Measurements from ENCODE around the gene ETV2.

ETV2 gene

DNA sequence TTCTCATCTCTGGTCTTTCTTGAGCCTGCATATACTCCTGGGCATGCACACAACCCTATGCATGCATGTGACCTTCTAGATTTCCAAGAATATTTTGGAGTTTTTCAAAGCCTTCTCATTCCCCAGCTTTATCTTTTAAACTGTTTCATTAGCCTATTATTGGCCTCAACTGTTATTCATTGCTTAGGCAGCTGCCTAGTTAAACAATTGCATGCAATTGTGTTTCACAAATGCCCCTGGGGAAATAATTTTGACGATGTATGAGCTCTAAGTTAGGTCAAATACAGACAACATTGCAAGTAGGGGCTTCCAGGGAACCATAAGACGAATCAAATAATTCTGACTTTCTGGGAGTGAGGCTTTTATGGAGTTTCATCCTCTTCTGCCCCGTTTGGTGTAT lies 22.4 kb downstream of the ETV2 start:
- no peak for DNase-seq (ENCODE audit: low read depth)
- no peak for TF ChIP-seq CTCF (IDR thresholded peaks at IDR 0.05; ENCODE audit: low read depth, low read length, missing control alignments)
- H3K4me3 ChIP-seq (ENCODE audit: low read depth, low read length), result no peak overlapping the region

- no peak for DNase-seq (ENCODE audit: low read depth)
- no peak overlapping the region for H3K4me3 ChIP-seq (ENCODE audit: low read depth, low read length)
- no peak for TF ChIP-seq CTCF (IDR thresholded peaks at IDR 0.05; ENCODE audit: low read depth, low read length, missing control alignments)
These were observed 23.6 kb downstream of the ETV2 start for GRCh38 chr19:35665157-35665556.

DNA sequence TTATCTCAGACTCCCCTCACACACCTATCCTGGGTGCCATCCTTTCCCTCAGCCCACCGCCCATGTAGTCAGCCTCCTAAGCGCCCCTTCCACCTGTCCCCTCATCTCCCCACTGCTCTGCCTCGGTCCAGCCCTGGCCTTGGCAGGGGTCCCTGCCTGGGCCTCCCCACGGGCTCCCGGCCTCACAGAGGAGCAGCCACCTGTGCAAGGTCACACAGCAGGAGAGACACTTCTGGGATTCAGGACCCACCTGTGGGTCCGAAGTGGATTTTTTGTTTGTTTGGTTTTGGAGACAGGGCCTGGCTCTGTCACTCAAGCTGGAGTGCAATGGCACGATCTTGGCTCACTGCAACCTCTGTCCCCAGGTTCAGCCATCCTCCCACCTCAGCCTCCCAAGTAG lies 24.1 kb downstream of the ETV2 start:
- H3K4me3 ChIP-seq (ENCODE audit: low read depth, low read length), result no peak overlapping the region
- no peak for TF ChIP-seq CTCF (IDR thresholded peaks at IDR 0.05; ENCODE audit: low read depth, low read length, missing control alignments)
- no peak for DNase-seq (ENCODE audit: low read depth)

DNA sequence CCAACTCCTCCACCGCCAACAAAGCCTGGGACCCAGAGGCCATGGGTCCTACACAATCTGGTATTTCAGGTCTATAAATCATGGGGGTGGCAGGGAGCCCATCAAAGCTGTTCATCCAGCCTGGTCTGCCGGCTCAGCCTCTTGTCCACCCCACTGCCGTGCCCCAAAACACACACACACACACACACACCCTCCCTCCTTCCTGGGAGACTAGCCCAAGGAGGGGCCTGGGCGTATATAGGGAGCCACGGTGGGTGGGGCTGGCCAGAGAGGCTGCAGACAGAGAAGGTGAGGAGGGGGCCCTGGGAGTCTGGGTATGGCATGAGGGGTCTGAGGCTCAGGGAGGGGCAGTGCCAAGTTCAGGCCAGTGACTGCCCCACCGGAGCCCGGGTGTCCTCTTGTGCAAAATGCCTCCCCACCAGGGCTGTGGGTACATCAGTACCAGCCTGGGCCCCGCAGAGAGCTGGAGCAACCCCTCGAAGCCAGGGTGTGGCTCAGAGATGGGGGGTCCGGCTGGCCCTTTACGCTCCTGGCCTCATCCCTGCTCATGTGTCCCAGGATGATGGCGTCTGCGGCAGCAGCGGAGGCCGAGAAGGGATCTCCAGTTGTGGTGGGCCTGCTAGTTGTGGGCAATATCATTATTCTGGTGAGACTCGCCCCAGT lies 24.8 kb downstream of the ETV2 start, which contains the start of gene UPK1A:
UPK1A (plus strand) TSS at position 267 of the 663 bp plus-strand sequence; CDS start at position 563, 296 bp downstream.
- no peak for DNase-seq (ENCODE audit: low read depth)
- no peak for TF ChIP-seq CTCF (IDR thresholded peaks at IDR 0.05; ENCODE audit: low read depth, low read length, missing control alignments)
- no peak within 1 kb of the TSS for H3K4me3 ChIP-seq (ENCODE audit: low read depth, low read length)

DNA sequence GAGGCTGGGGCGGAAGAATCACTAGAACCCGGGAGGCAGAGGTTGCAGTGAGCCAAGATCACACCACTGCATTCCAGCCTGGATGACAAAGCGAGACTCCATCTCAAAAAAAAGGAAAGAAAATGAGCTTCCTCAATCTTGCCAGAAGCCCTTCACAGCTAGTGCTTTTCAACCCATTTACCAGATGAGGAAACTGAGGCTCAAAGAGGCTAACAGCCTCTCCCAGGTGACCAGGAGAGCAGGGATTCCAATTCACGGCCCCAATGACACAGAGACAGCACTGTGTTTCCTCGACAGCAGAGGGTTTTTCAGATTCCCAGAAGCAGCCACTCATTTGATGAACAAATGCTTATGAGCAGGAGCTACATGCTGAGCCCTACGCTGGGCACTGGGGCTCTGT lies 28.0 kb downstream of the ETV2 start:
- H3K4me3 ChIP-seq (ENCODE audit: low read depth, low read length), result no peak overlapping the region
- no peak for TF ChIP-seq CTCF (IDR thresholded peaks at IDR 0.05; ENCODE audit: low read depth, low read length, missing control alignments)
- no peak for DNase-seq (ENCODE audit: low read depth)

DNA sequence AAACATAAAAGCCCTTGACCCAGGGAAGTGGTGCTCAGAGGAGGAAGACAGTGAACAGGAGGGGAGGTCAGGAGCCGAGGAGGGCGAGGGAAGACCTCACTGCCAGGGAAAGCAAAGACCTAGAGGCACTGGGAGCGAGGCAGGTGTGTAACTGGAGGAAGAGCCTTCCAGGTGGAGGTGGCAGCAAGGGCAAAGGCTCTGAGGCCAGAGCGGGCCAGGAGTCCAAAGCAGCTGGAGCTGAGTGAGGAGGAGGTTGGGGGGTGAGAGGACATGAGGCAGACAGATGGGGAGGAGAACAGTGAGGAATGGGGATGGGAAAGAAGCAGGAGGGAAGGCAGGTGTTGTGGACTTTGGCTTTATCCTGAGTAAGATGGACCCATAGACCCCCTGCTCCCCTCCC lies 28.4 kb downstream of the ETV2 start:
- H3K4me3 ChIP-seq (ENCODE audit: low read depth, low read length), result no peak overlapping the region
- DNase-seq (ENCODE audit: low read depth), result no peak

More for the DNA sequence above, 28.4 kb downstream of the ETV2 start:
- TF ChIP-seq CTCF (IDR thresholded peaks at IDR 0.05; ENCODE audit: low read depth, low read length, missing control alignments), result no peak
